Activated T-helper 2 cell treated with anti-CD3 and anti-CD28 coated beads, Interferon-gamma antibody, Interleukin-2, Interleukin-4, amounts not matched to agents 10 μg/mL and 5 μg/mL and 100 μg/mL, durations not matched to agents 14 hours and 24 hours and 36 hours (primary cell): ENCODE data around the gene DGAT2L6. TPM values are rescaled to one million over a fixed set of nuclear protein-coding genes. Genes with fewer than 3 reads are reported as not detected.
"Not testable (repeated sequence)": the region's sequence is repeated elsewhere in the genome, so short reads cannot be mapped to it uniquely, and the experiment has no call there.

Experiments
- DNase-seq: peaks from one replicate; pipeline ENCODE4 v3.0.0; 2021; ENCODE audit warnings: low spot score
- H3K27ac Mint-ChIP-seq: one replicate; pipeline ENCODE4 v1.8.0; 2021; ENCODE audit warnings: mixed read lengths
- H3K27me3 Mint-ChIP-seq: one replicate; pipeline ENCODE4 v1.8.0; 2021; ENCODE audit warnings: low read depth, mixed read lengths
- H3K36me3 Mint-ChIP-seq: one replicate; pipeline ENCODE4 v1.8.0; 2021; ENCODE audit warnings: low read depth, mixed read lengths
- H3K4me1 Mint-ChIP-seq: one replicate; pipeline ENCODE4 v1.8.0; 2021; ENCODE audit warnings: low read depth, mixed read lengths
- H3K4me3 Mint-ChIP-seq: one replicate; pipeline ENCODE4 v1.8.0; 2021; ENCODE audit warnings: low read depth, mild to moderate bottlenecking, moderate library complexity, mixed read lengths
- H3K9me3 Mint-ChIP-seq: one replicate; pipeline ENCODE4 v1.8.0; 2021; ENCODE audit warnings: mixed read lengths
- intact Hi-C: fragments of 100-400 bp; cut with micrococcal nuclease; formaldehyde crosslinking; loops from one replicate; pipeline ENCODE4 v1.15.1; 2023
- total RNA-seq: library from RNA; stranded (reverse); gene quantifications from 2 replicates; pipeline ENCODE4 v1.2.3, GENCODE V29; 2022

Gene DGAT2L6
- total RNA-seq, 1 donor from 2014 or later = not detected

DNA sequence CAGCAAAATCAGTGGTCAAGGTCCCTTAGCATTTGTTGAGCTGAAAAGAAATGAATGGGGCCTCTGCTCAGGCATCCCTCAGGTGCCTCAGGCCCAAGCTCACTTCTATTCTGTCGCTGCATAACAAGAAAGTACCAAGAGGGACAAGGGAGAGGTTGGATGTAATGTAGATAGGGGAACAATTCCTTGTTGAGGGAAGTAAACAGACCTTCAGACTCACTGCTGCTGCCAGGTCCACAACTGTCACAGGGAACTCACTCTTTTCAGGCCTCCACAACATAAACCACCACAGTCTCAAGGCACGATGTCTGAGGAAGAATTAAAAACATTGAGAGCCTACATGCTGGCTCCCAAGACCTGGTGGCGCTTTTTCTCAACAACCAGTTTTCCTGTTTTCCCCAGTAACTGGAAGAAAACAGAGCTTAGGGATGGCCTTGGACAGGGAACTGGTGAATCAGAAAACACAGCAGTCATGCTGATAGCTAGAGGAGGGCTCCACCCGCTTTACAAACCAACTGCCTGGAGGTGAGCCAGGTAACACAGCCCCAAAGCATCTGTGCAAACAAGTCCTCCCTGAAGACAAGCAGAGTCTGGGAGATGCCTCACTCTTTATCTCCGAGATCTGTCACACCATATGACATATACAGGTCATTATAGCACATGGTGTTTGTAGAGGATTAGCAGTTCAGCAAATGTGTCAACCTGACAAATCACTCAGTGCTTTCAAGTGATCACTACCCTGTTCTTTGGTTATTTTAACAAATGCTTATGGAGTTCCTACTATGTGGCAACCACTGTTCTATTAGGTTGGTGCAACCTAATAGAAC, 42.9 kb downstream of the DGAT2L6 start:
- intact Hi-C loops = no loop called here
- no peaks in the 10 kb centered on the region for H3K4me1 Mint-ChIP-seq
- no peak overlapping the region for H3K27ac Mint-ChIP-seq
- no peak for DNase-seq
- no peaks in the 10 kb centered on the region for H3K9me3 Mint-ChIP-seq
- H3K4me3 Mint-ChIP-seq = no peak overlapping the region
- no peaks in the 10 kb centered on the region for H3K27me3 Mint-ChIP-seq
- no peaks in the 10 kb centered on the region for H3K36me3 Mint-ChIP-seq

DNA sequence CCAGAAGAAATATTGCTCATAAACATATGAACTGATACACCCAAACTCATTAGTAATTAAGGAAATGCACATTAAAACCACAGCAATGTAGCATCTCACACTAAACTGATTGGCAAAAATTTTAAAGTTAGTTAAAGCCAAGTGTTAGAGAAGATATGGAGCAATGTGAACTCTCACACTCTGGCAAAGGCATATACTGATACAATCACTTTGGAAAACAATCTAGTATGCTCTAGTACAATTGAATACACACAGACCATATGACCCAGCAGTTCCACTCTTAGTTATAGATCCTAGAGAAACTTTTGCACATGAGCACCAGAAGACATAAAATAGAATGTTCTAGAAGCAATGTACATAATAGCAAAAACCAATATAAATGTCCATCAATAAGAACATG, 48.8 kb downstream of the DGAT2L6 start:
- Mint-ChIP-seq H3K4me1 (no peaks in the 10 kb centered on the region), H3K9me3 (no peaks in the 10 kb centered on the region), H3K27me3 (no peaks in the 10 kb centered on the region), H3K4me3 (no peak overlapping the region), H3K36me3 (no peaks in the 10 kb centered on the region), H3K27ac (no peak overlapping the region)
- DNase-seq = no peak
- intact Hi-C loops = no loop called here

DNA sequence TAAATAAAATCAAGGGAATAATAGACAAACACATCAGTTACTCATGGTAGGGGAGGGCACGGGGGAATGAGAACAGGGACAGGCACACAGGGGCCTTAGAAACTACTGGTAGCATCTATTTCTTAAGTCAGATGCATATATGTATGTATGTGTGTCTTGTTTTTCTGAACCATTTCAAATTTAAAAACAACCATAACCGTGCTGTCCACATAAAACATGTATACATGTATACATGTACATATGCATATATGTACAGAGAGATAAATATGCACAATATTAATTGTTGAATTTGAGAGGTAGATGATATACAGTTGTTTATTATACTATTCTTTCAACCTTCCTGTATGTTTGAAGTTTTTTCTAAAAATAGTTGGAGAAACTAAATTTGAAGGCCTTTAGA, 49.4 kb downstream of the DGAT2L6 start:
- Mint-ChIP-seq H3K36me3 (no peaks in the 10 kb centered on the region), H3K9me3 (no peaks in the 10 kb centered on the region), H3K4me1 (peaks cover 2% of the 10 kb centered on the region), H3K27ac (no peak overlapping the region), H3K27me3 (no peaks in the 10 kb centered on the region), H3K4me3 (no peak overlapping the region)
- intact Hi-C loops = no loop called here
- DNase-seq = no peak

DNA sequence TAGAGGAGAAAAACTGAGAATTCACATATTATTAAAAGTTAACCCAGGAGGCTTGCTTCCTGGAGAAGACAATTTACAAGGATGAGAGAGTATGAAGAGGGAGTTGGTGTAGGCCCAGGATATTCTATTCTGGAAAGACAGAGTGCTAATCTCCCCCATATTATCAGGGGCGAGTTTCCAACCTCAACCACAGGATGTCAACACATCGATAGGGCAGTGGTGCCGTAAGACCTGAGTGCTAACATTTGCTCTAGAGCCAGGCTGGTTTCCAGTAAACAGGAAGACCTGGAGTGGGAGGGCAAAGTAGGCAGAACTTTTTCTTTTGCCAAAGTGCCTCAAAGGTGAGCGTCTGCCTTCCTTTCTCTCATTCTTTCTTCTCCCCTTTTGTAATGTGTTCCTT, 54.4 kb downstream of the DGAT2L6 start:
- H3K4me1 Mint-ChIP-seq = peaks cover 17% of the 10 kb centered on the region
- intact Hi-C loops = no loop called here

DNA sequence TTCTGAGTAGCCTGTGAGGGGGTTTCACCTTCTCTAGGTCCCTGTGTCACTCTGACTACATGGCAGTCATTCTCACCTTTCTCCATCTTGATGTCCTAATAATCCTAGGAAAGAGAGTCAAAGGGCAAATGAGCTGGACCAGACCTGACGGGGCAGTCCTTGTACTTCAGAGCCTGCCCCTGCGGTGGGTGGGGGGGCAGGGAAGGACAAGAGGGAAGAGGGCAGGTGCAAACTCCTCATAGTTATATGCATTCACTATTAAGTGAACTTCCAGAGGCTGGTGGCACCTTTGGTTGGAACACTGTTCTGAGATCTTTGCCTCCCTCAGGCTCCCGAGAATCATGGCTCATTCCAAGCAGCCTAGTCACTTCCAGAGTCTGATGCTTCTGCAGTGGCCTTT, 57.1 kb downstream of the DGAT2L6 start, which contains the start of gene AWAT1:
Gene AWAT1, plus strand, starts transcription at position 301 of the 400 bp plus-strand sequence. Its CDS starts 41 bp downstream, at position 342.
- intact Hi-C loops = no loop called here
- Mint-ChIP-seq H3K9me3 (no peaks in the 10 kb centered on the region), H3K27ac (peak within 1 kb of the TSS; percentile 46), H3K27me3 (no peaks in the 10 kb centered on the region), H3K4me3 (no peak within 1 kb of the TSS), H3K36me3 (no peaks in the 10 kb centered on the region), H3K4me1 (peaks cover 18% of the 10 kb centered on the region)
- DNase-seq = no peak

More for the DNA sequence above, 54.4 kb downstream of the DGAT2L6 start:
- Mint-ChIP-seq H3K27me3 (no peaks in the 10 kb centered on the region), H3K4me3 (no peak overlapping the region), H3K27ac (peak overlapping the region; percentile 59), H3K9me3 (no peaks in the 10 kb centered on the region), H3K36me3 (no peaks in the 10 kb centered on the region)
- no peak for DNase-seq

DNA sequence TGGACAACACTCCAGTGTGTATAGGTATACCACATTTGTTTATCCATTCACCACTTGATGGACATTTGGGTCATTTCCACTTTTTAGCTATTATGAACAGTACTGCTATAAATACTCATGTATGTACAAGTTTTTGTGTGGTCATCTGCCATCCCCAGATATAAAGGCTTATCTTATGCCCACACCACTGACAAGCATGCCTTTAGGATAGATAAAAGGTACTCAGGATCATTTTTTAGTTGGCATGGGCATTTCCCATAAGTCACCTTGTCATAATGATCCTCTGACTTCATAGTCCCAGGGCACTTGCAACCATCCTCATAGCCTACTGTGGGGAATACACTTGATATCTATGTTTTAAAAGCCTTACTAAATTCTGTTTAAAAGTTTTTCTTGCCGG, 63.5 kb downstream of the DGAT2L6 start:
- no peak for DNase-seq
- intact Hi-C loops = no loop called here
- Mint-ChIP-seq H3K9me3 (no peaks in the 10 kb centered on the region), H3K27me3 (no peaks in the 10 kb centered on the region), H3K36me3 (no peaks in the 10 kb centered on the region), H3K27ac (no peak overlapping the region), H3K4me3 (no peak overlapping the region), H3K4me1 (peaks cover 1% of the 10 kb centered on the region)

DNA sequence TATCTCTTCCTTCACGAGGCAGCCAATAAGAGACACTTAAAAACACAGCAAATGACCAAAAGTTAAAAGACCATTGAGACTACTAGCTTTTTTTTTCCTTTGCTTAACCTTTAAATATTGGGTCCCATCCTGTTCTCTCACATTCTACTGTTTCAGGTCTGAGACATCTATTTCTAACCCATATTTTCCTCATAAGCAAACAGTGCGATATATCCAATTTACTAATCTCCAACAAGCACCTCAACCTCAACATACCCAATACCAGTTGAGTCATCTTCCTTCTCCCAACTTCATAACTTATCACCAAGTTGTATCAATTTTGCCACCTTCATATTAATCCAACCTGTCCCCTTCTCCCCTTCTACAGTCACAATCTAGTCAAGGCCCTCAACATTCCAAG, 64.2 kb downstream of the DGAT2L6 start:
- H3K4me3 Mint-ChIP-seq = no peak overlapping the region
- intact Hi-C loops = no loop called here
- H3K36me3 Mint-ChIP-seq = no peaks in the 10 kb centered on the region
- no peaks in the 10 kb centered on the region for H3K9me3 Mint-ChIP-seq
- DNase-seq = no peak
- no peak overlapping the region for H3K27ac Mint-ChIP-seq
- H3K4me1 Mint-ChIP-seq = peaks cover 1% of the 10 kb centered on the region
- H3K27me3 Mint-ChIP-seq = no peaks in the 10 kb centered on the region

DNA sequence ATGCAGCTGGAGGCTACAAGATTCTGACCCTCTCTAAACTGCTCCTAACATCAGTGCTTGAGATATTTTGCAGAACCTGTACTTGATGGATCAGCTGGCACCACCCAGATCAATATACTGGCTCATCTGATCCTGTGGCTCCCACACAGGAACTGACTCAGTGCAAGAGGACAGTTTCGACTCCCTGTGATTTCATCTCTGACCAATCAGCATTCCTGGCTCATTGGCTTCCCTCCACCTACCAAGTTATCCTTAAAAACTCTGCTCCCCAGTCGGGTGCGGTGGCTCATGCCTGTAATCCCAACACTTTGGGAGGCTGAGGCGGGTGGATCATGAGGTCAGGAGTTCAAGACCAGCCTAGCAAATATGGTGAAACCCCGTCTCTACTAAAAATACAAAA, 66.3 kb downstream of the DGAT2L6 start:
- H3K27me3 Mint-ChIP-seq, H3K27ac Mint-ChIP-seq, H3K4me3 Mint-ChIP-seq, H3K36me3 Mint-ChIP-seq, H3K9me3 Mint-ChIP-seq, H3K4me1 Mint-ChIP-seq, intact Hi-C loops, DNase-seq: not testable (repeated sequence)

DNA sequence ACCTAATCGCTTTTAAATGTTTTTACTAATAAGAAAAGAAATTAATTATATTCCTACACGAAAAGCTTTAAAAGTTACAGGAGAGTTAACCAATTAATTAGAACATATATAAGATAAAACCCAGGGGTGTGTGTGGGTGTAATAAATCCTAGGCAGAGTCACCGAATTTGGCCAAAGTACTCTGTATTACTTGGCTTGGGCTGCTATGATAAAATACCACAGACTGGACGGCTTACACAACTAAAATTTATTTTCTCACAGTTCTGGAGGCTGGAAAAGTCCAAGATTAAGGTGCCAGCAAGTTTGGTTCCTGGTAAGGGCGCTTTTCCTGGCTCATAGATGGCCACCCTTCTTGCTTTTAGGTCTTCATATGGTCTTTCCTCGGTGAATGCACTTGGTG, 67.6 kb downstream of the DGAT2L6 start:
- no peaks in the 10 kb centered on the region for H3K27me3 Mint-ChIP-seq
- H3K4me3 Mint-ChIP-seq = no peak overlapping the region
- intact Hi-C loops = no loop called here
- no peaks in the 10 kb centered on the region for H3K36me3 Mint-ChIP-seq
- H3K27ac Mint-ChIP-seq = no peak overlapping the region
- no peaks in the 10 kb centered on the region for H3K9me3 Mint-ChIP-seq
- H3K4me1 Mint-ChIP-seq = no peaks in the 10 kb centered on the region
- DNase-seq = no peak

DNA sequence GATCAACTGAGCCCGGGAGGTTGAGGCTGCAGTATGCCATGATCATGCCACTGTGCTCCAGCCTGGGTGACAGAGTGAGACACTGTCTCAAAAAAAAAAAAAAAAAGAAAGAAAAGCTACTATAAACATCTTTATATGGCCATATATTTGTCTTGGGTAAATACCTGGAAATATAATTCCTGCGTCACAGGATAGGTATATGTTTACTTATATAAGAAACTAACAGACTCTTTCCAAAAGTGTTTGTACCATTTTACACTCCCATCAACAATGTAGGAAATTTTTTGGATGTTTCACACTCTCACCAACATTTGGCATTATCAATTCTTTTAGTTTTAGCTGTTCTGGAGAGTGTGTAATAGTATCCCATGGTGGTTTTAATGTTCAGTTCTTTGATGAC, 70.0 kb downstream of the DGAT2L6 start:
- intact Hi-C loops = no loop called here
- no peaks in the 10 kb centered on the region for H3K9me3 Mint-ChIP-seq
- DNase-seq = no peak
- H3K36me3 Mint-ChIP-seq = no peaks in the 10 kb centered on the region
- H3K4me3 Mint-ChIP-seq = no peak overlapping the region
- H3K27ac Mint-ChIP-seq = no peak overlapping the region
- no peaks in the 10 kb centered on the region for H3K4me1 Mint-ChIP-seq
- H3K27me3 Mint-ChIP-seq = no peaks in the 10 kb centered on the region

DNA sequence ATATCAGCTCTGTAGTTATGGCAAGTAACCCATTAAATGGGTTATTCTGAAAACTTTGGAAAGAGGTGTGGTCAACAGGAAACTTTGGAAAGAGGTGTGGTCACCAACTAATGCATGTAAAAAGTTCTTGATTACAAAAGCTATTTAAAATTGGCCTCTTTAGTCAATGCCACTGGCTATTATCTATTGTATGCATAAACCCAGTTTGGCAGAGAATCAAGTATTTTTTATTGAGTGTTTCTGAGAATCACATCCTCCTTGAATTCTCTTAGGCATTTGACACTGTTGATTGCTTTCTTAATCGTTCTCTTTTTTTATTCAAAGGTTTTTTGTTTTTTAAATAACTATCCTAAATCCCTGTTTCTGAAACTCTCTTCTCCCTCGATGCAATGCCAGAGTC, 75.2 kb downstream of the DGAT2L6 start:
- Mint-ChIP-seq H3K4me3 (no peak overlapping the region), H3K27ac (no peak overlapping the region), H3K27me3 (no peaks in the 10 kb centered on the region), H3K4me1 (peaks cover 18% of the 10 kb centered on the region), H3K9me3 (no peaks in the 10 kb centered on the region), H3K36me3 (no peaks in the 10 kb centered on the region)
- intact Hi-C loops = no loop called here
- DNase-seq = no peak

DNA sequence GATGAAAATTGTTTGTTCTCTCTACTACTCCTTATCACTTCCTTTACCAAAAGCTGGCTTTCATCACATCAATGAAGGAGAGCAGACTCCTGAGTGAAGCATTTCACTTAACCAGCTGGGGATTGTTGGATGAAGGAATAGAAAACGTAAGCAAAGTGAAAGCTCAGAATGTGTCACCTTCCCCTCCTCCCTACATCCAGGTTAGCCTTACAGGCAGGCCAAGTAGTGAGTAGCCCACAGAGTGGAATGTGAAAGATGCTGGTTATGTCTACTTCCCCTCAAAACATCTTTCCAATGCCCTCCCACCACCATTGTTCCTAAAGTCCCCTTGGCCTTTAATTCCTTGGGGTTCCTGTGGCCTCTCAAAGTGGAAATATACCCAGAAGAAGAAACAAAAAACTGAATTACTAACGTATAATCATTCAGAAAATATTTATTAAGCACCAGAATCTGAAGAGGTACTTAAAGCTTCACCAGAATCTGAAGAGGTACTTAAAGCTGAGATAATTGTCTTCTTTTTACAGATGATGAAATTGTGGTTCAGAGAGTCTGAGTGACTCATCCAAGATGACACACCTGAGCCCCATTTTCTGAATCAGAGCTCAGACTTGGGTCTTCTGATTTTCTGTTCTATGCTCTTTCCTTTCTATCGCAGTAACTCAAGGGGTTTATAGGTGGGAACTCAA, 76.2 kb downstream of the DGAT2L6 start:
- Mint-ChIP-seq H3K27ac (peak overlapping the region; percentile 57), H3K4me3 (no peak overlapping the region), H3K36me3 (no peaks in the 10 kb centered on the region), H3K4me1 (peaks cover 18% of the 10 kb centered on the region), H3K27me3 (no peaks in the 10 kb centered on the region), H3K9me3 (no peaks in the 10 kb centered on the region)
- no peak for DNase-seq
- intact Hi-C loops = no loop called here

DNA sequence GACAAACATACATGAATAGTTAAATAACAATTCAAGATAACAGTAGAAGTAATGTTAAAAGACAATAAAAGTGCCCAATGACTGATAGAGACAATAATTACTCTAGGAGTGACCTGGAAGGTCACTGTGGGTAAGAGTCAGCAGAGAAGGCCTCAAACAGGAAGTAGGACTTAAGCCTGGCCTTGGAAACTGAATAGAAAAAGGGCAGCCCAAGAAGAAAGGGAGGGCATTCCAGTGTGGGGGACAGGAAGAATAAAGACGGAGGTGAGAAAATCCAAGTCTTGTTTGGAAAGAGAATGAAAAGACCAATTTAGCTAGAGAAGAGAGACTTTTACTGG, 76.7 kb downstream of the DGAT2L6 start:
- peak overlapping the region; percentile 57 for H3K27ac Mint-ChIP-seq
- no peak for DNase-seq
- no peaks in the 10 kb centered on the region for H3K36me3 Mint-ChIP-seq
- H3K4me1 Mint-ChIP-seq = peaks cover 18% of the 10 kb centered on the region
- no peaks in the 10 kb centered on the region for H3K9me3 Mint-ChIP-seq
- no peak overlapping the region for H3K4me3 Mint-ChIP-seq
- intact Hi-C loops = no loop called here
- no peaks in the 10 kb centered on the region for H3K27me3 Mint-ChIP-seq
